ENCODE results near the gene DERL2.

GRCh38 chr17:5431949-5432556 lies 53.9 kb downstream of the DERL2 start:
- TF ChIP-seq, protein P1, sequence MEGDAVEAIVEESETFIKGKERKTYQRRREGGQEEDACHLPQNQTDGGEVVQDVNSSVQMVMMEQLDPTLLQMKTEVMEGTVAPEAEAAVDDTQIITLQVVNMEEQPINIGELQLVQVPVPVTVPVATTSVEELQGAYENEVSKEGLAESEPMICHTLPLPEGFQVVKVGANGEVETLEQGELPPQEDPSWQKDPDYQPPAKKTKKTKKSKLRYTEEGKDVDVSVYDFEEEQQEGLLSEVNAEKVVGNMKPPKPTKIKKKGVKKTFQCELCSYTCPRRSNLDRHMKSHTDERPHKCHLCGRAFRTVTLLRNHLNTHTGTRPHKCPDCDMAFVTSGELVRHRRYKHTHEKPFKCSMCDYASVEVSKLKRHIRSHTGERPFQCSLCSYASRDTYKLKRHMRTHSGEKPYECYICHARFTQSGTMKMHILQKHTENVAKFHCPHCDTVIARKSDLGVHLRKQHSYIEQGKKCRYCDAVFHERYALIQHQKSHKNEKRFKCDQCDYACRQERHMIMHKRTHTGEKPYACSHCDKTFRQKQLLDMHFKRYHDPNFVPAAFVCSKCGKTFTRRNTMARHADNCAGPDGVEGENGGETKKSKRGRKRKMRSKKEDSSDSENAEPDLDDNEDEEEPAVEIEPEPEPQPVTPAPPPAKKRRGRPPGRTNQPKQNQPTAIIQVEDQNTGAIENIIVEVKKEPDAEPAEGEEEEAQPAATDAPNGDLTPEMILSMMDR (IDR thresholded peaks at IDR 0.05), result no peak
- no peak for TF ChIP-seq POLR2AphosphoS5 (IDR thresholded peaks at IDR 0.05; ENCODE audit: insufficient read depth in 1 of 2, low read depth in 1 of 2)
- TF ChIP-seq POLR2A (IDR thresholded peaks at IDR 0.05), result no peak
